Stimulated activated CD4-positive, alpha-beta T cell treated with anti-CD3 and anti-CD28 coated beads, TNF-alpha, amount 100 ng/mL, for 24 hours (primary cell): ENCODE results near the gene ZNF628.

Source experiments
- DNase-seq, 3 experiments: peaks; one replicate each; pipeline ENCODE4 v3.0.0-alpha.2; 2020; ENCODE audit warnings: low read depth in 3 of 3

The ZNF628 gene

DNA sequence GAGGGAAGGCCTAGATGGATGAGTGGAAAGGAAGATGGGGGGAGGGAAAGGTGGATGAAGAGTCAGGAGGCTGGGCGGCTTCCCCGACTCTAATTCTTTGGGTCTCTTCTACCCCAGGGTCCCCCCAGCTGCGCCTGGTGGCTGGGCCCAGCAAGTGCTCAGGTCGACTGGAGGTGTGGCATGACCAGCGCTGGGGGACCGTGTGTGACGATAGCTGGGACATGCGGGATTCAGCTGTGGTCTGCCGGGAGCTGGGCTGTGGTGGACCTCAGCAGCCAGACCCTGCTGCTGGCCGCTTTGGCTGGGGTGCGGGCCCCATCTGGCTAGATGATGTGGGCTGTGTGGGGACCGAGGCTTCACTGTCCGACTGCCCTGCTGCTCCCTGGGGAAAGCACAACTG, 21.3 kb downstream of the ZNF628 start:
- DNase-seq: no peak

DNA sequence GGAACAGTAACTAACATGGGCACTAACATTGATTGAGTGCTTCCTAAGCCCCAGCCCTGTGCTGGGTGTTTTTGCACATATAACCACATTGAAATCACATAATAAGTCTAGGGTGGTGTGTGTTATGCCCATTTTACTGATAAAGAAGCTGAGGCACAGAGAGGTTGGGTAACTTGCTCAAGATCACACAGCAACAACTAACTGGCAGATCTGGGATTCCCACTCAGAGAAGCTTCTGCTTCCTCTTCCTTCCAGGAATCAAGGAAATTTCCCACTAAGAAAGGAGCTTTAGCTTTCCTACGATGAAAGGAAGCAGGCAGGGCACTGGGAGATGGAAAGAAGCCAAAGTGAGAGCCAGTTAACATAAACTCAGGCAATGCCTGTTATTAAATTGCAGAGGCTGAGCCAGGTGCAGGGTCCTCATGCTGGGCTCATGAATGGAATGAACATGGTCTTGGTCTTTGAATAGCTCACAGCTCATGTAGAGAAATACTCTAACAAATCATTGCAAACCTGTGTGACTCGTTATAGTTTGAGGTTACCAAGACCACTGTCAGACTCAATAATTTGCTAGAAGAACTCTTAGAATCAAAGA, 21.9 kb downstream of the ZNF628 start:
- no peak for DNase-seq

DNA sequence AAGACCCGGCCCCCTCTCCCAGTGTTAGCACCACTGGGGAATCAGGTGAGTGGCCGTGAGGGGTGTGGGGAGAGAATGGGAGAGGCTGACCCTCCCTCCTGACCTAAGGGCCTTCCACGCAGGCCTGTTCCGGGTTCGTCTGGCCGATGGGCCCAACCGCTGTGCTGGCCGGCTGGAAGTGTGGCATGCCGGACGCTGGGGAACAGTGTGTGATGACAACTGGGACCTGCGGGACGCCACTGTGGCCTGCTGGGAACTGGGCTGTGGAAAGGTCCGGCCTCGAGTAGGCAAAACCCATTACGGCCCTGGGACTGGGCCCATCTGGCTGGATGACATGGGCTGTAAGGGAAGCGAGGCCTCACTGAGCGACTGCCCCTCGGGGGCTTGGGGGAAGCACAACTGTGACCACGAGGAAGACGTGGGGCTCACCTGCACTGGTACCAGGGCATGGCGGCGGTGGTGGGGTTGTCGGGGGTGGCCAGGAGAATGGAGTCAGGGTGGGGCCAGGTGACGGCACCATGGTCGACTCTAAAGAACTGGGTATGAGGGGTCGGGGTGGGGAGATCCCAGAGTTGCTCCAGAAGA, 24.0 kb downstream of the ZNF628 start:
- DNase-seq: no peak

DNA sequence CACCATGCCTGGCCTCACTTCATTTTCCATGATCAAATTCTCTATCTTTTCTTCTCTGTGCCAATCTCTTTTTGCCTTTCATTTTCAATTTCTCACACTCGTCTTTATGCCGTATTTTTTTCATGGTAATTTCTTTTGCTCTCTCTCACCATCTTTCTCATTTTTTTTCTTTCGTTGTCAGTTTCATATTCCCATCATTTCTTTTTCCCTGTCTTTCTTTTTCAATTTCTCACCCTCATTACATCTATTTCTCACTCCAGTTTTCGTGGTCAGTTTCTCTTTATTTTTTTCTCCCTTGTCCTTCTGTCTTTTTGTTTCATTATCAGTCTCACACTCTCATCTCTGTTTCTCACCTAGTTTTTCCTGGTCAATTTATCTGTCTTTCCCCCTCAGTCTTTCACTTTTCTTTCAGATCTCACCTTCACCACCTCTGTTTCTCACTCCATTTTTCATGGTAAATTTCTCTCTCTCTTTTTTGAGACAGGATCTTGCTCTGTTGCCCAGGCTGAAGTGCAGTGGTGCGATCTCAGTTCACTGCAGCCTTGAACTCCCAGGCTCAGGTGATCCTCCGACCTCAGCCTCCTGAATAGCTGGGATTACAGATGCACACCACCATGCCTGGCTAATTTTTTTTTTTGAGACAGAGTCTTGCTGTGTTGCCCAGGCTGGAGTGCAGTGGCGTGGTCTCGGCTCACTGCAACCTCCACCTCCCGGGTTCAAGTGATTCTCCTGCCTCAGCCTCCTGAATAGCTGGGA, 26.0 kb downstream of the ZNF628 start:
- no peak for DNase-seq

DNA sequence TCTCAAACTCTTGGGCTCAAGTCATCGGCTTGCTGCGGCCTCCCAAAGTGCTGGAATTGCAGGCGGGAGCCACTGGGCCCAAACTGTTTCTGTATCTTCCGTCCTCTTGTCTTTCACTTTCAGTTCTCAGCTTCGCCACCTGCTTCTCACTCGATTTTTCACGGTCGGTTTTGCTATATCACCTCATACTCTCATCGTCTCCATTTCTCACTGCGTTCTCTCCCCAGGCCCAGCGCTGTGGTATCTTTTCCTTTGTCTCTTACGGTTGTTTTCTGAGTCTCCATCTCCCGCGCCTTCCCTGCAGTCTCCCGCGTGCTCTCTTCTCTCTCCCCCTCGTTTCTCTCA, 26.7 kb downstream of the ZNF628 start:
- no peak for DNase-seq

DNA sequence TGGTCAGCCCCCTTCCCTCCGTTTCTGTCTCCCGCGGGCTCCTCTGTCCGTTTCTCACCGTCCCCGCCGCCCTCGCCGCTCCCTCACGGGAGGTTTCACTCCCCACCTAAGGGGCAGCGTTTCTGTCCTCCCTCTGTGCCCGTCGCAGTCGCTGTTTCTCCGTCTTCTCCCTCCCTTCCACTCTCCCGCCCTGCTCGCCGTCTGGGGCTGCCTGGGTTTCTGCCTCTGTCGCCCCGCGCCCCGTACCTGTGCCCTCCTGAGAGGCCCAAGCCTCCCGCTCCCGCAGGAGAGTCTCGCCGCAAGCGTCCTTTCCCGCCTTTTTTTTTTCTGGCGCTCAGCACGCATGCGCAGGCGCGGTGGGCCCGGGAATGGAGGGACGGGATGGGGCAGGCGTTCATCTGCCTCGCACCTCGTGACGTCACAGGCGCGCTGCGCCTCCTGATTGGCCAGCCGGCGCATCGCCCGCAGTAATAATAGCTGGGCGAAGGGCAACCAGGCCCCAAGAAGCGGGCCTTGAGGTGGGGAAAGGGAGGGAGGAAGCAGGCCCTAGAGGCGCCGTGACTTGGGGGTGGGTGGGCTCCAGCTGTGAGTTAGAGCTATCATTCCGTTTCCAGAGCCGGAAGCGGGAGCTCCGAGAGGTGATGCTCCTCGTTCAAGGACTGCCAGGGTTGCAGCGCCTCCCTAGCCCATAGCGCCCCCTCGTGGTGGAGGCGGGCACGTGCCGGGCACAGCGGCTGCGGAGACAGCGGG, 27.3 kb downstream of the ZNF628 start:
- DNase-seq: peak; percentile 91

DNA sequence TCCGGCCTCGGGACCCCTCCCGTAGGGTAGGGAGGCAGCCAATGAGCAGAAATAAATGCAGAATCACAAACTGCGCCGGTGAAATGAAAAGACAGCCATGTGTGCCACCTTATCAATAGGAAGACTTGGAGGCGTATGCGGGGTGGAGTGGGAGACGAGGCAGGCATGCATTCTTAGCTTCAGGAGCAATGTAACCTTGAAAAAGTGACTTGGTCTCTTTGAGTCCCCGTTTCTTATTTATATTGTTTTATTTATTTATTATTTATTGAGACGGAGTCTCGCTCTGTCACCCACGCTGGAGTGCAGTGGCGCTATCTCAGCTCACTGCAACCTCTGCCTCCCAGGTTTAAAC, 27.8 kb downstream of the ZNF628 start:
- no peak for DNase-seq

DNA sequence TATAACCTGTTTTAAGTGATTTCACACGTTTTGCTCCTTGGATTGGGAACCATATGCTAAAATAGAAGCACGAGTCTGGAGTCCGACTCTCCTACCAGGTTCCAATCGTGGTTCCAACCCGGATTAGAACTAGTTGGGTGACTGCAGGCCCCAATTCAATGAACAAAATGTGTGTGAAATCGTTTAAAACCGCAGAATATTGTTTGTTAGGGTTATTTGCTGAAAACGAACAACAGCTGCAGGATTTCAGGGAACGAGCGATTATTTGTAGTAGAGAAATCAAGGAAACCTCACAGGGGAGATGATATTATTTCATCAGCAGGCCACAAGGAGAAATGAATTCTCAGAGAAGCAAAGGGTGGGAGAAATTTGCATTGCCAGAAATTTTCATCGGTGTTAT, 28.6 kb downstream of the ZNF628 start:
- no peak for DNase-seq

DNA sequence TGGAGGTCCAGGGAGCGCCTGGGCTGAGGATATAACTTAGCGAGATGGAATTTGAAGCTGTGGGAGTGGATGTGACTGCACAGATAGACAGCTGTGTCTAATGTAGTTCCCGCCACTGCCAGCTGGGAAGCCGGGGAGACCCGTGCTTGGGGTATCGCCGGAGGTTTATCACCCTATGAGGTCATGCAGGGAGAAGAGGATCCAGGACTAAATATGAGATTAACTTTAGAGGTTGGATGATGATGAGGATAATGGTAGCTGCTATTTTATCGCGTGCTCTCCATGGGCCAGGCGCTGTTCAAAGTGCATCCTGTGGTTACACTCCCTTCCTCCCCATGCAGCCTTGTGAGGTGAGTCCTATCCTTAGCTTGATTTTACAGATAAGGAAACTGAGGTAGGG, 31.7 kb downstream of the ZNF628 start:
- no peak for DNase-seq

DNA sequence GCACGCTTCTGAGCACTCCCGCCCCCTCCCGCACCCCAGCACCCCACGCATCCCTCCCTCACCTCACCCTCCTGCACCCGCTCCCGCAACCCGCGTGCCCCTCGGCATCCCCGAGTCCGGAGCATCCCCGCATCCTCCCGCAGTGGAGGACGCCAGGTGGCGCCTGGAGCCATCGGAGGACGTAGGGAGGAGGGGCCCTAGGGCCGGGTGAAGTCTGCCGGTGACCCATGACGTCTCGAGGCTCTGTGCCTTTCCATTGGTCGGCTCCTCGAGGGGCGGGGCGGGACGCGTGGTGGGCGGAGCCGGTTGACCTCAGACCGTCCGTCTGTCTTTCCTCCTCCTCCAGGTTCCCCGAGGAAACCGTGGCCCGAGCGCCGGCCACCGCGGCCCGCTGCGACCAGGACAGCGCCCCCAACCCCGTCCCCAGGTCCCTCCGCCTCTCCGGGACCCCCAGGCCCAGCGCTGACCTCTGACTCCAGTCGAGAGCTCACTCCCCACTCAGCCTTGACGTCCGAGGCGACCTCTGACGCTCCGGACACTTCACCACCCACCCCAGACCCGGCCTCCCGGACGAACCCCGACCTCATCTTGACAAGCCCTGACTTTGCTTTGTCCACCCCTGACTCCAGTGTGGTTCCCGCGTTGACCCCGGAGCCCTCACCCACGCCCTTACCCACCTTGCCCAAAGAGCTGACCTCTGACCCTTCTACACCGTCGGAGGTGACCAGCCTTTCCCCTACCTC, 40.6 kb downstream of the ZNF628 start:
- DNase-seq: peak; percentile 83 to 88 (median 86)

DNA sequence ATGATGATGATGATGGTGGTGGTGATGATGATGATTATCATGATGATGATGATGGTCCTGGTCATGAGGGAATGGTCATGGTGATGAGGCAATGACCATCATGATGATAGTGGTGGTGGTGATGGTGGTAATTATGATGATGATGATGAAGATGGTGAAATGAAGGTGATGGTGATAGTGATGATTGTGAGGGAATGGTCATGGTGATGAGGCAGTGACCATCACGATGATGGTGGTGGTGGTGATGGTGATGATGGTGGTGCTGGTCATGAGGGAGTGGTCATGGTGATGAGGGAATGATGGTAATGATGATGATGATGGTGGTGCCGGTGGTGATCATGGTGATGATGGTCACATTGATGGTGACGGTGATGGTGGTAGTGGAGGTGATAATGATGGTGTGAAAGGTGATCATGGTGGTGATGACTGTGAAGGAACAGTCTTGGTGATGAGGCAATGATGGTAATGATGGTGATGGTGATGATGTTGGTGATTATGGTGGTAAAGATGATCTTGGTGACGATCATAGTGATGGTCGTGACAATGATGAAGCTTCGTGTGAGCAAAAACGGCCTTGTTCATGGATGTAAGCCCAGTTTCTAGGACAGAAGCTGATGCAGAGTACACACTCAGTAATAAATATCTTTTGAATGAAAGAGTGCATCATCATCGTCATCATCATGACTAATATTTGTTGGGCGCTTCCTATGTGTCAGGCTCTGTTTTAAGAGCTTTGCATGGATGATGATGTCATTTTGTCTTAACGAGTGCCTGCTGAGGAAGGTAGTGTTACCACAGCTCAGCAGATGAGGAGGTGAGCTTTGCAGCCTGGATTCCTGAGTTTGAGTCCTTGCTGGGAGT, 43.3 kb downstream of the ZNF628 start:
- DNase-seq: no peak

DNA sequence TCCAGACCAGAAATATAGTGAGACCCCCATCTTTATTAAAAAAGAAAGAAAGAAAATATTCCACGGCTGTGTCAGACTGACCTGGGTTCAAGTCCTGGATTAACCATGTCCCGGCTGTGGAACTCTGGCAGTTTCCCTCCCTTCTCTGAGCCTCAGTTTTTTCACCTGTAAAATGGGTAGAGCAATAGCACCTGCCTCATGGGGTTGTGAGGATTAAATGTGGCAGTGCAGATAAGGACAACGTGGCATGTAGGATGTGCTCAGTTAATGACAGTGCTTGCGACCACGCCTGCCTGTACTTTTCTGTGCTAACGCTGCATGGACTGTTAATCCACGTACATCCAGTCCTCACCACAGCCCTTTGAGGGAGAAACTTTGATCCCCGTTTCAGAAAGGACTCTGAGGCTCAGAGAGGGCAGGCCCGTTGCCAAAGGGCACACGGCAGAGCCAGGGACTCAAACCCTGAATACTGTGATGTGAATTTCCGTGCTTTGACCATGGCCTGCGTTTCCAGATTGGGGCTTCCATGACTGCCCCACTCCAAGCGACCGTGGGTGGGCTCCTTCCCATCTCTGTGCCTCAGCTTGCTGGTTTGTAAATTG, 44.4 kb downstream of the ZNF628 start:
- DNase-seq: no peak

DNA sequence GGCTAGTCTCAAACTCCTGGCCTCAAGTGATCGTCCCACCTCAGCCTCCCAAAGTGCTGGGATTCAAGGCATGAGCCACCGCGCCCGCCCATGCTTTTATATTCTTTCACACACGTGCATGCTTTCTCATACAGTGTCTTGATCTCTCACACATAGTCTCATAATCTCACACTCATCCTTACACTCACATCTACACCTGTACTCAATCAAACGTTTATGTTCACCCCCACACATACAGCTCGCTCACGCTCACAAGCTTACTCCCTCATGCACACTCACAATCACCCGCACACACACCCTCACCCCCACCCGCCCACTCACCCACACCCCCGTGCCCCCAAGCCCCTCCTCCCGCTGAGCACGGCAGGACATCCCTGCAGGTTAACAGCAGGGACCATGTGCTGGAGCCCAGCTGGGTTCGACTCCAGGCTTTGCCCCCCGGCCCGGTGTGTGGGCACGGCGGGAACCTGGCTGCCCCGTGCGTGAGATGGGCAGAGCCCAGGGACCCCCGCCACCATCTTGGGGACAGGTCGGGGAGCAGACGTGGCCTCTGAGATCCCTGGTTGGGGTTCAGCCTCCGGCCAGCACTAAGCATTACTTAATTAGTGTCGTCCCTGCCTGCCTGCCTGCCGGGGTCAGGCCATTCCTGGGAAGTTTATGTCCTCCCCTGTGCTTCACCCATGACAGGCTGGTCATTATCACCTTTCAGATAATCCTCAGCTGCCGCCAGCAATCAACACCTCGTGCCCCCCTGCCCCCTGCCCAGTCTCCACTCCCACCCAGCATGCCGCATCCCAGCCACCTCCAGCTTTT, 49.1 kb downstream of the ZNF628 start:
- DNase-seq: no peak

DNA sequence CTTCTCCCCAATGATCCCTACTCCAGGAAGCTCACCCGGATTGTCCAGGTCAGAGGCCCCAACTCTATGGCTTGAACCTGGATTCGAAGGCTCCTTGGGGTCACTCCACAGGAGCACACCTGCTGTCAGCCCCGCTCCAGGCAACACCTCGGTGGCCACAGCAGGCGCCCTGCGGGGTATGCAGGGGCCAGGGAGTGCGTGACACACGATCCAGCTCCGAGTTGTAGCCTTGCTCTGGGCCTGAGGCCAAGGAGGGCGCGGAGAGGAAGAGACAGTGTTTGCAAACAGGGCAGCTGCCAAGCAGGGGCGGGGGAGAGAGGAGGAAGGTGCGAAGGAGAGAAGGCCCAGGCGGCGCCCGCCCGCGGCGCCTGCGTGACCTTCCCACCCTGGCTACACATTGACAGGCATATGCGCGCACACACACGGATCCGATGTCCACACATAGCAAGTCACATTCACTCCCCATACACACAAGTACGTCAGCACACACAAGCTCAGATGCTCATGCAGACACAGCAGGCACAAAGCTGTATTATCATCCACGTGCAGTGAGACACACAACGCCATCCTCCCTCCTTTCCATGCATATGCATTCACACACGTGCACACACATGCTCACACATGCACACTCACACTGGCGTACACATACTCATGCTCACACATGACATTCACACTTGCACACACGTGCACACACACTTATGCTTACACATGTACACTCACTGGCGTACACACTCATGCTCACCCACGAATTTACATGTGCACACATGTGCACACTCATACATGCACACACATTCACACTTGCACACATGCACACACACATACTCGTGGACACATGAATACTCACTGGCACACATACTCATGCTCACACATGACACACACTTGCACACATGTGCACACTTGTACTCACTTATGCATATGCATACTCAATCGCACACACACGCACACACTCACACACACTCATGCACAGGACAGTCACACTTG, 50.1 kb downstream of the ZNF628 start:
- DNase-seq: no peak

DNA sequence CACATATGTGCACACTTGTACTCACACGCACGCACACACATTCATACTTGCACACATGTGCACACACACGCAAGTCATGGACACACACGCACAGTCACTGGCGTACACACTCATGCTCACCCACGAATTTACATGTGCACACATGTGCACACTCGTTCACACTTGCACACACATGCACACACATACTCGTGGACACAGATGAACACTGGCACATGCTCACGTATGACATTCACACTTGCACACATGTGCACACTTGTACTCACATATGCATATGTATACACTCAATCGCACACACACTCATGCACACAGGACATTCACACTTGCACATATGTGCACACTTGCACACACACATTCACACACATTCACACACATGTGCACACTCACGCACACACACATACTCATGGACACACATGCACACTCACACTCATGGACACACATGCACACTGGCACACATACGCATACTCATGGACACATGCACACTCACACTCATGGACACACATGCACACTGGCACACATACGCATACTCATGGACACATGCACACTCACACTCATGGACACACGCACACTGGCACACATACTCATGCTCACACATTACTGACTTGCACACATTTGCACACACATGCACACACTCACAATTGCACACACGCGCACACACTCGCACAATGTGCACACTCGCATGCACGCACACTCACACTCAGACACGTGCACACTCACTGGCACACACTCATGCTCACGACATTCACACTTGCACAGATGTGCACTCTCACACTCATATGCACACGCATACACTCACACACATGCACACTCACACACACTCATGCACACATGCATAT, 51.0 kb downstream of the ZNF628 start:
- DNase-seq: no peak

DNA sequence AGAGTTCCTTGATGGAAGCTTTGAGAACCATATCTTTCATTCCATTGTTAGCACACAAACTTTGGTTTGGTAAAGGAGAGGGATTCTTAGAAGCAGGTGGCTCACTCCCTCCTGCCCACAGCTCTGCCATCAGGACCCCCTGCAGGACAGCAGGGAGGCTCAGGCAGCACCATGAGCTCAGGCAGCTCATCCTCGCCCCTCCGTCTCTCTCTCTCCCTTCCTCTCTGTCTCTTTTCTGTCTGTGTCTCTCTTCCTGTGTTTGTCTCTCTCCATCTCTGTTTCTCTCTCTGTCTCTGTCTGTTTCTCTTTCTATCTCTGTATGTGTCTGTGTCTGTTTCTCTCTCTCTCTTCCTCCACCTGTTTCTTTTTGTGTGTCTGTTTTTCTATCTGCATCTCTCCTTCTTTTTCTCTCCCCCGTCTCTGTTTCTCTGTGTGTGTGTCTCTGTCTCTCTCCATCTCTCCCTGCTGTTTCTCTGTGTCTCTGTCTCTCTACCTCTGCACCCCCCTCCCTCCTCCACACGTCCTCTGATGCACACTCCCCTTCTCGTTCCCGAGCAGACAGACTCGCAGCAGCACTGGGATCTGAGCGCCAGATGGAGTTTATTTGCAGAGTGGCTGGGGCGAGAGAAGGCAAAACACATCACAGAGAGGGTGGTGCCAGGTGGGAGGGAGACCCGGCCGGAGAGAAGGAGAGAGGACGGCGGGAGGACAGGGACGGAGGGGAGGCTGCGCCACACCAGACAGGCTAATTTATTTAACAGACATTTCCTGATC, 51.8 kb downstream of the ZNF628 start:
- DNase-seq: no peak

DNA sequence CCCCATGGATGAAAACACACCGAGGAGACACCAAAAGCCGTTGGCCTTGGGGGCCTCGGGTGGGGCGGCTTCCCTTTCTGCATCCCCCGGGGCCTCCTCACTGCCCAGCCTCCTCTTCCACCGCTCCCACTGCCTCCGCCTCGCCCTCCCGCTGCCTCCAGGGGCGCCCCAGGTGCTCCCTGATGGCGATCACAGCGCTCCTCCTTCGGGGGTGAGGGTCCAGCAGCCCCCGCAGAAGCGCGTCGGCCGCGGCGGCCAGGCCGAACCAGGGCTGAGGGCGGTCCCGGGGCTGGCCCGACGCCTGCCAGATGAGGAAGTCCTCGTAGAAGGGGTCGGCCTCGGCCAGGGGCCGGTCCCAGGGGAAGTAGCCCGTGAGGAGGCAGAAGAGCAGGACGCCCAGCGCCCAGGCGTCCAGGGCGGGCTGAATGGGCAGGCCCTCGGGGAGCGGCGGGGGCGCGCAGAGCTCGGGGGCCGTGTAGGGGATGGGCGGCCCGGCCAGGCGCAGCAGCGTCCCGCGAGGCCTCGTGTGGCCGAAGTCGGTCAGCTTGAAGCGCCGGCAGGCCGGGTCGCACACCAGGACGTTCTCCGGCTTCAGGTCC, 53.3 kb downstream of the ZNF628 start:
- no peak for DNase-seq
